Measurements from ENCODE around the gene PARD3.

The PARD3 gene

DNA sequence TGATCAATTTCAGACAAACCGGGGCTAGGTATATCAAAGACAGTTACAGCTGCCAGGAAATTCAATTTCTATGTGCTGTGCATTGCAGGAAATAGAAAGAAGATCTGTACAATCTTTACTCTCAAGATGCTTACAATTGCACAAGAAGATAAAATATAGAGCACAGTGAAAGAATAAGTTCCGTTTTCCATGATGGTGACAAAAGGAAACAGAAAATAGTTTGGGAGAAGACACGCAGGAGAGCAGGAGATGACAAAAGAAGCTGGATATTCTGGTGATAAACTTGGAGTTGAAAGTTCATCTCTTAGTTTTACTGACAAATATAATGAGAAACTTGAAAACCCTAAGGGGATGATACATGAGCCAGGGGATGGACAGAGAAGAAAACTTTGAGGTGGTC, 646.0 kb downstream of the PARD3 start:
- no peak for DNase-seq

GRCh38 chr10:34168439-34168838, 646.7 kb downstream of the PARD3 start:
- no peak for DNase-seq

- no peak for DNase-seq
Measured at GRCh38 chr10:34166823-34167222, 648.3 kb downstream of the PARD3 start.

- no peak for DNase-seq
Measured at GRCh38 chr10:34166354-34166753, 648.7 kb downstream of the PARD3 start.

GRCh38 chr10:34164029-34164428, 651.1 kb downstream of the PARD3 start:
- no peak for DNase-seq

DNA sequence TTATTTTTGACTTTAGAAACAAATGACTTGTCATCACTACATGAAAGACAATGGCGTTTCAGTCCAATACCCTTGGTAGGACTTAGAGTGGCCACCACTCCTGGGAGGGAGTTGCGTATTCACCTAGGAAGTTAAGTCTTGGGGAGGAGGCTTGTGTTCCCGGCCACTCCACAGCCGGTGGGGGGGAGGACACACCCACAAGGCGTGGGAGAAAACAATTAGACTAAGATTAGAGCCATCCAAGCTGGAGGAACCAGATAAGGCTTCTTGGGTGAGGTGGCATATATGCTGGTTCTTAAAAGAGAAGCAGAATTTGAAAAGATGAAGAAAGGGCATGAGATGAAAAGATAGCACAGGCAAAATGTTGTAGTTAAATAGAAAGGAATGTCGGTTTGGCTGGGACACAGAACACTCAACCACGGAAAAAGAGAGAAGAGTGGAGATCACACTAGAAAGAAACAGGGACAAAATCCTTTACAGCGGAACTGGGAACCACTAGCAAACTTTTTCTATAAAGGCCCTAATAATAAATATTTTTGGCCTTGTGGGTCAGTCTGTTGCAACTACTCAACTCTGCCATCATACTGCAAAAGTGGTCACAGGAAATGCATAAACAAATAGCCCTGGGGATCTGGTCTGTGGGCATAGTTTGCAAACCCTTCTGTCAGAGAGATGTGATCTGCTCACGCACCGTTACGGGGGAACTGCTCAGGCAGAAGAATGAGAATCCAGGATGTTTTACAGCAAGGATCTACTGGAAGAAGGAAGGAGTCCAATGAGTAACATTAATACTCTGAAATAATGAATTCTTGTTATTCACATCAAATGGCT, 651.8 kb downstream of the PARD3 start:
- no peak for DNase-seq

- DNase-seq: no peak
Measured at GRCh38 chr10:34161777-34162370, 653.2 kb downstream of the PARD3 start.

GRCh38 chr10:34160595-34160994, 654.5 kb downstream of the PARD3 start:
- DNase-seq: no peak

DNA sequence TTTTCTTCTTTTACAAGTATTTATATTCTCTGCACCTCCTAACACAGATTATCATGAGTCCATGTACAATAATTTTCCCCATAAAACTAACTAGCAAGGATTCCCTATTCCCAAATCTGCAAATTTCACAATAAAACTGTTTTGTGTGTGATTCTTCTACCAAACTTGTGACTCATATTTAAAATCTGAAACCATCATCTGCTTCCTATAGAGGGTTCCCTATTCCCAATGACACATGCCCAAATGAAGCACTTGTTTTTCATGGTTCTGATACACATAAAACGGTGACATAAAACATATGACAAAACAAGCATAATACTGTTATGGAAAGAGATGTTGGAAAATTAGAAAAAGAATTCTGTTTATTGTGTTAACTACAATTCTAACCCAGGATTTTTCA, 657.6 kb downstream of the PARD3 start:
- DNase-seq: no peak

DNA sequence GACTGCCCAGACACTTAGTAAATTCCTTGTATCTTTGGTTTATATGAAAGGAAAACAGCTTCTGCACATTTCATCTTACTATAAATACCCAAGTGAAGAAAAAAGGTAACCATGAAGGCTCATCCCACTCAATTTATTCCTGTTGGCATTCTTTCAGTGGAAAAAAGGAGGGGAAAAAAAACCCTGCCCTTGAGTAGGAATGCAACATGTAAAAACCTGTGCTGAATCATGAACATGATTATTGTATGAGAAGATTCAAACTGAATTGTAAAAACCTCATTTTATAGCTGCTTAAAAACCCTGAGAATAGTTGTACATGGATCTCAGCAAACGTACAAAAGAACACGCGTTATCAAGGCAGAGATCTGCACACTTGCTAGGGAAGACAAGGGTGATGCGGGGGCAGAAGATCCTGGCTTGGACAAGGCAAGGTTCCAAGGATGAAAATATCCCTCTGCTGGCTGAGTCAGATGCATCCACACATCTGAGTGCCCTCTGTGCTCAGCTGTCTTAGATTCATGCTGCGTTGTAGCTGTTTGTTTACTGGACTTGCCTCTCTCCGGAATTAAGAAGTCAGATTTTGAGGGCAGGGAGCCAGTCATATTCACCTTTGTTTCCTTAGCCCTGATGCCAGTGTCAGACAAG, 658.2 kb downstream of the PARD3 start:
- DNase-seq: no peak

- DNase-seq: no peak
Measured at GRCh38 chr10:34155812-34156211, 659.3 kb downstream of the PARD3 start.

DNA sequence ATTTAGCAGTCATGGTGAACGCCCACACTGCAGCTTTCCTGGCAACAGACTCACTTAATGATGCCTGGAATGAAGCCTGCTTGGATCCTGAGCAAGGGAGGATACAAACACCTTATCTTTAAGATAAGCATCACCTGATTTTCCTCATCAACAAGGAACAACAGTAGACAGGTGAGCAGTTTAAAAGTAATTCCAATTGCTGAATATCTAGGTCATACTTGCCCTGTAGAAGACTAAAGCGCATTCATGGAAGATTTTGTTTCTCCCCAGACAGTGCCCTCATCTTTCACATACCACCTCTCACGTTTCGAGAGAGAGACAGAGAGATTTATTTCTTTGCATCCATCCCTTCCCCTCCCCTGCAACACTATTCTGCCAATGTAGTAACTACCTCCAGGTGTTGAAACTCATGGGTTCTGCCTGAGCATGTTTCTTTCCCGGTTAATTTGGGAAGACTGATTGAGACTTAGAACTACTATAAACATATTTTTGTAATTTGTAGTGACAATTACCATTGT, 660.7 kb downstream of the PARD3 start:
- DNase-seq: no peak

DNA sequence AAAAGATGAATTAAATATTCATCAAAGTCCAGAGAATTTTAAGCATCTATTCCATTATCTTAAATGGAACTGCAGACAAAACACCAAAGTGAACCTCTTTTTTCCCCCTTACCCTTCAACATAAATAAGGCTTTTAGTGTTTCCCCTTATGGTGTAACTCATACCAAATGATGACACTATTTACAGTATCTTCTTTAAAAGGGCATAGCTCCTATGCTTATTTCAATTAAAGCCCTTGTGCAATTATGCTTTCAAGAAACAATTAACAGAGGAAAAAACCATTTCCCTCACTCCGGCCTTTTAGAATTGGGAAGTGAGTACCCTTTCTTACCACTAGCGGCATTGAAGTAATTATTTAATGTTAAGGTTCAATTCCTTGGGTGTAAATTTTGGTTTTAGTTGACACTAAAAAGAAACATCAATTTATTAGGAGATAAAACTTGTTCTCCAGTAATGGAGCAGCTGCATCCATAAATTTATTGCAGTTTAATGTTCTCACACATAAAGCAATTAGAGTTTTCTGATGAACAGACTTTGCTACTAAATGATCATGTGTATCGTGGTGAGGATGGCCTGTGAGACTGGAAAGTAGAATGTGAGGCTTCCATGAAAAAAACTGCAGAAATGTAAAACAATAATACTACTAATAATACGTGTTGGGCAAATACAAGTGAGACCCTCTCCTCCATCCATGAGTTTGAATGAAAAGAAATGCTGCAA, 661.3 kb downstream of the PARD3 start:
- DNase-seq: no peak

- no peak for DNase-seq
Measured at GRCh38 chr10:34152434-34152833, 662.7 kb downstream of the PARD3 start.

GRCh38 chr10:34151931-34152330, 663.2 kb downstream of the PARD3 start:
- no peak for DNase-seq

DNA sequence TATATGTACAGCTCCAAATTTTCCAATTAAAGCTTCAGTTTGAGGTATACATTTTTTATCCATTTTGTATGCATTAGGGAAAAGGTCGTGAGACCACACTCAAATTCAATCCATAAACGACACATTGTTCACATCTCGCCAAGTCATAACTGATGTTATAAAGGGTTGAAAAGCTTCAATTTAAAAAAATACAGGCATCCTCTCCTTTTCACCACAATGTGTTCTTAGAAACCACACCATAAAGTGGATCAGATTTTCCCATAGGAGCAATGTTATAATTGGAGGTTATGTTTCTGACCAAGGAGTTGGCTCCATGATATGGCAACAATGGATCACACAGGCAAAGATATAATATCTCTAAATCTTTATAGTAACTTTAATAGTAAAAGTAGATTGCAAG, 663.6 kb downstream of the PARD3 start:
- DNase-seq: no peak

DNA sequence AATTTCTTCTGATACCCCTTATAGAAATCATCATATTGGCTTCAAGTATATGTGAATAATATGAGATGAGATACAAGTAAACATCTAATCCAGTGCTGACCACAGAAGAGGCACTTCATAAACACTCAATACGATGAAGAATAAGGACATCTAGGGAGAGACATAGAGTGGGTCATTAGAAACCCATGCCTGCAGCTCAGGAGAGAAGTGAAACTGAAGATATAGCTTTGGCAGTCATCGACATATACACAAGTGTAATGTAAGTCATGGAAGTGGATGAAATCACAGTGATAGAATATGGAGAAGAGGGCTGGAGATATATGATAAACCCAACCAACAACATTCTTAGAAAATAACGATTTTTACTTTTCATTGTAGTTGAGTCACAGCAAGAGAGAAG, 665.0 kb downstream of the PARD3 start:
- no peak for DNase-seq

- no peak for DNase-seq
Measured at GRCh38 chr10:34148305-34148657, 666.8 kb downstream of the PARD3 start.

DNA sequence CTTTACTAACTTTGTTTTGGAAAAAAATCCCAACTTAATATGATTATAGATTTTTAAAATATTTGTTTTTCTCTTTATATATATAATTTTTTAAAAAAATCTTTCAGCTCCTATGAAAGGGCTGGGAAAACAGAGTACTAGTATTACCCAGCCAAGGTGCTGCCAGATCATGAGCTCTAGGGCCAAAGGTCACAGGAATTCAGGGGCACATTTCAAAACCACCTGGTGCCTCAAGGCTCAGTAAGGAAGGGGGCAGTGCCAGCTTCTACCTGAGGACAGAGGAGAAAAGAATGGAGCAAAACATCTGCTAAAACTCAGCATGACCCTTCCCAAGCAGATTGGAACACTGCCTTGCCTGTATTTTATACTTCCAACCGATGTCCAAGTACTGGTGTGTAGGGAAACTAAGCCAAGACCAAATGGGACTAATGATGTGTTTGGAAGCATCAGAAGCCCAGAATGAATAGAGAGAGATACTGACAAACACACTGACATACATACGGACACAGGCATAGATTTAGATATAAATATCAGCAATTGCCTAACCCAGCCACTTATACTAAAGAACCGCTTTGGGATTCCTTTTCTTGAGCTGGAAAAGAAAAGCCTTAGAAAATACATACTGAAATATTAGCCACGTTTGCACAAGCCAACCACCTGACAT, 667.3 kb downstream of the PARD3 start:
- no peak for DNase-seq

- no peak for DNase-seq
Measured at GRCh38 chr10:34145715-34146114, 669.4 kb downstream of the PARD3 start.

DNA sequence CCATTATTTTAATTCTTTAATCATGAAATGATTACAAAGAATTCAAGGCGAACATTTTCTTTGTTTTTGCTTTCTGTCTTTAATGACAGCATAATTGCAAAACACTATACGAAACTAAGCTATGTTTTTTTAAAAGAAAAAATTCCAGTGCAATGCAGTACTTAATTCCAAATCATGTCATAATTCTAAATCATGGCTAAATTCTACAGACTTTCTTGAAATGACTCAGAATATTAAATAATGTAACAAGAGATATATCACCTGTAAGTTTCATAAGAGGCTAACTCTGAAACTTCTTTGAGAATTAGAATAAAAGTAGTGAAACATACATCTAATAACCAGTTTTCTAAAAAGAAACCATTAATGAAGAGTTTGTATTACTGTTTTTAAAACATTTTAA, 671.6 kb downstream of the PARD3 start:
- DNase-seq: no peak

- no peak for DNase-seq
Measured at GRCh38 chr10:34141032-34141680, 673.9 kb downstream of the PARD3 start.

Data from NCI-H446 treated with DMSO at 0.1 percent for 48 hours (cell line).